Activated CD8-positive, alpha-beta memory T cell treated with anti-CD3 and anti-CD28 coated beads for 4 hours (primary cell): Measurements from ENCODE around the gene TANC1.
"Not testable (repeated sequence)": the region's sequence is repeated elsewhere in the genome, so short reads cannot be mapped to it uniquely, and the experiment has no call there.

Experiments used
- DNase-seq, 2 donors: peaks; one replicate each; pipeline ENCODE4 v3.0.0-alpha.2; 2020; ENCODE audit warnings: low read depth in 2 of 2

TANC1 gene

GRCh38 chr2:159140070-159140769 lies 171.8 kb downstream of the TANC1 start:
- no peak for DNase-seq

GRCh38 chr2:159140821-159141220 lies 172.4 kb downstream of the TANC1 start:
- DNase-seq = not testable (repeated sequence)

GRCh38 chr2:159144776-159145614 lies 176.6 kb downstream of the TANC1 start:
- DNase-seq = no peak

GRCh38 chr2:159145745-159146354 lies 177.4 kb downstream of the TANC1 start:
- no peak for DNase-seq

- DNase-seq = no peak
Measured at GRCh38 chr2:159146996-159147666, 178.7 kb downstream of the TANC1 start.

GRCh38 chr2:159147690-159148089 lies 179.2 kb downstream of the TANC1 start:
- no peak for DNase-seq

- no peak for DNase-seq
Measured at GRCh38 chr2:159148901-159149300, 180.5 kb downstream of the TANC1 start.

GRCh38 chr2:159149747-159150146 lies 181.3 kb downstream of the TANC1 start:
- DNase-seq = no peak

GRCh38 chr2:159150280-159150746 lies 181.9 kb downstream of the TANC1 start:
- DNase-seq = no peak

GRCh38 chr2:159151198-159152127 lies 183.0 kb downstream of the TANC1 start:
- DNase-seq = no peak

GRCh38 chr2:159152128-159152778 lies 183.8 kb downstream of the TANC1 start:
- no peak for DNase-seq

GRCh38 chr2:159153063-159153462 lies 184.6 kb downstream of the TANC1 start:
- no peak for DNase-seq

- DNase-seq = no peak
Measured at GRCh38 chr2:159153463-159153862, 185.0 kb downstream of the TANC1 start.

- no peak for DNase-seq
Measured at GRCh38 chr2:159153951-159154350, 185.5 kb downstream of the TANC1 start.

- no peak for DNase-seq
Measured at GRCh38 chr2:159154366-159154765, 185.9 kb downstream of the TANC1 start.

GRCh38 chr2:159155320-159155719 lies 186.9 kb downstream of the TANC1 start:
- DNase-seq = no peak

GRCh38 chr2:159155791-159156190 lies 187.4 kb downstream of the TANC1 start:
- no peak for DNase-seq

- no peak for DNase-seq
Measured at GRCh38 chr2:159156834-159157233, 188.4 kb downstream of the TANC1 start.

GRCh38 chr2:159157361-159158209 lies 189.1 kb downstream of the TANC1 start:
- DNase-seq = no peak
